Sciatic nerve (tissue), 2 donors: ENCODE data around the gene ELP5. TPM values are rescaled to one million over a fixed set of nuclear protein-coding genes. Genes with fewer than 3 reads are reported as not detected.

Source experiments
- ATAC-seq: fragments of 200-7000 bp; cut with Tn5 transposase; one replicate; pipeline ENCODE4 v1.9.1; 2020; ENCODE audit warnings: mild to moderate bottlenecking, moderate library complexity
- DNase-seq: peaks from one replicate; pipeline ENCODE4 v3.0.0-alpha.2; 2020; ENCODE audit warnings: low spot score
- intact Hi-C: fragments of 100-400 bp; cut with DNase I; formaldehyde crosslinking; loops from one replicate; pipeline ENCODE4 v1.14.2; 2022
- total RNA-seq: library from RNA; stranded (reverse); fragmentation: NEBNext Ultra II Directional; extraction: Animal tissue kit (Norgen Biotek cat#: 25700); gene quantifications from one replicate; pipeline ENCODE4 v1.2.1, GENCODE V29; 2021
- donor health status: DM: no; HTN: no; CAD: no.
- donor health status: DM: no; HTN: no; CAD: no.

Gene ELP5
- total RNA-seq, 1 donor from 2014 or later: 26.7 TPM

DNA sequence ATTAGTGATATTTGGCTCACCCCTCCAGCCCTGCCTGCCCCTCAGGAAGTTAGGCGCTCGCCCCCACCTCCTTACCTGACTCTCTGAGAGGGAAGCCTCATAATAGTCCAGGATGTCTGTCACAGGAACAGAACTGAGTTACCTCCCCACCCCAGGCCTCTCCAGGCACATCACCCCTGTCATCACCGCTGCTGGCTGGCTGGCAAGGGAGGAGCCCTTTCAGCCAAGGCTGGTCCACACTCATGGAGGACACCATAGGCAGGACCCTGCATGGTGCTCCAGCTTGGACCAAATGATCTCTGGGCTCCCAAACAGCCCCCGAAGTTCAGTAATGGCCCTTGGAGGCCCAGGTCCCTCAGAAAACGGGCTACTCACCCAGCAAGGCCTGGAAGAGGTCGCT, 33.8 kb upstream of the ELP5 start:
- intact Hi-C loops: no loop called here
- DNase-seq (no peak), ATAC-seq (no peak)

DNA sequence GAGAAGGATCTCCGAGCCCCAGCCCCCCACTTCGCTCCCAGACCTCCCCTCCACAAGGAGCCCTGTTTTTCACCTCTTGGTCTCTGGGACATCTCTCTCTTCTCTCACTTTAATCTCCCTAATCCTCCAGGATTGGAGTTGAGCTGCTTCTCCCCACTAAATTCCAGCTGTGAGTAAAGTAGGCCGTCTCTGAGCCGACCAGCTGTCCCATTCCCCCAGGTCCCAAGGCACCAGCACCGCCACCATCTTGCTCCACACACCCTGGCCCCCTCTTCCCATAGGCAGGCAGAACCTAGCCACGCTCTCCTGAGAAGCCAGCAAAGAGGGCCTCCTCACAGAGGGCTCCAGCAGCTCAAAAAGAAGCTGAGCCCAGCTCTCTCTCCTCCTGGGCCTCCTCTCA, 33.3 kb upstream of the ELP5 start:
- DNase-seq (no peak), ATAC-seq (no peak)
- intact Hi-C loops: no loop called here

DNA sequence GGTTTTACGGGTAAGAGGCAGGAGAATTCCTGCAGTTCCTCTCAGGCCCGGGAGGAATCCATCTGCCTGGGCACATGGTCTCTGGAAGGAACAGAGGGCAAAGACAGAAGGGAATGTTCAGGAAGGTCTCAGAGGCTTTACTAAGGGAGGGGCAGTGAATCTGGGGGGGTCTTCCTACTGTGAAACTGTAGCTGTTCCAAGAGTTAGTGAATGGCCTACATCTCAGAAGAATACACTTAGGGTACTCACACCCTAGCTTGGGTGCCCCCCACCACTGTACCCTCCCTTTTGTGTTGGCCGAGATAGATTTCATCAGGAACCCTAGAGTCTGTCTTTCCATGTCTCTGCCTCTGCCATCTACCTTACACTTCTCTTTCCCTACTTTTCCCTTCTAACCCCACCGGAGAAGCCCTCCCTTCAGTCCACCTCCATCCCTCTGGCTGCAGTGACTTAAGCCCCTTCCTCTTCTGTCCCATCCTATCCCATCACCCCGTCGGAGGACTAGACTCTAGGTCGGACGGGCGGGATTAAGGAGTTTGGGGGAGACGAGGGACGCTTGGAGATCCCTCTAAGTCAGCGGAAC, 32.7 kb upstream of the ELP5 start:
- intact Hi-C loops: no loop called here
- DNase-seq (no peak), ATAC-seq (no peak)

DNA sequence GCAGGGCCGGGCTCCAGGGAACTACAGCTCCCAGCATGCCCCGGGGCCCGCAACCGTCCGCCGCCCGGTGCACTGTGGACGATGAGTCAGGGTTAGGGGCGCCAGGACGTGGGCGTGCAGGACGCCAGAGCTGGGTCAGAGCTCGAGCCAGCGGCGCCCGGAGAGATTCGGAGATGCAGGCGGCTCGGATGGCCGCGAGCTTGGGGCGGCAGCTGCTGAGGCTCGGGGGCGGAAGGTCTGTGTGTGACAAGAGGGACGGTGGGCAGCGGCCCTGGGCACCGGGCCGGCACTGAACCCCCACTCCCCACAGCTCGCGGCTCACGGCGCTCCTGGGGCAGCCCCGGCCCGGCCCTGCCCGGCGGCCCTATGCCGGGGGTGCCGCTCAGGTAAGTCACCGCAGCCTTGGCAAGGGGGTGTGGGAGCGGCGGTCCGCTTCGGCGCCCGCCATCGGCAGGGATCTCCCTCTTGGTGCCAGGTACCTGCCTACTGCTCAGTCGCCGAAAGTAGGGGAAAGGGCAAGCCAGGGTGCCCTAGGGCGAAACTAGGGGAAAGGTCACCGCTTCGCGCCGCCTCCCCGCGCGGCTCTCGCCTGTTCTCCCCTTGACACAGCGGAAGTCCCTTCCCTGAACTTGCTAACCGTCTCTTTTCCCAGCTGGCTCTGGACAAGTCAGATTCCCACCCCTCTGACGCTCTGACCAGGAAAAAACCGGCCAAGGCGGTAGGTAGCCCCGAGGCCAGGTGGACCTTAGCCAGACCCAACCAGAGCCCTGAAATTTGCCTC, 32.0 kb upstream of the ELP5 start, which contains the start of the genes ACADVL and DLG4:
TSS of gene ACADVL (plus strand) at position 127 of the 781 bp plus-strand sequence. CDS start at position 174, 47 bp downstream.
TSS of gene DLG4 (minus strand) at position 25 of the 781 bp plus-strand sequence.
- peak; percentile 95 for DNase-seq
- intact Hi-C loops: no loop called here
- peak; percentile 85 for ATAC-seq

- ATAC-seq: peak; percentile 6
- no peak for DNase-seq
- intact Hi-C loops: no loop called here
These were observed 31.3 kb upstream of the ELP5 start for GRCh38 chr17:7220593-7221277.

GRCh38 chr17:7221278-7222092, 30.5 kb upstream of the ELP5 start:
- DNase-seq: no peak
- intact Hi-C loops: no loop called here
- no peak for ATAC-seq

- DNase-seq (no peak), ATAC-seq (no peak)
- intact Hi-C loops: no loop called here
These were observed 29.7 kb upstream of the ELP5 start for GRCh38 chr17:7222093-7222971.

DNA sequence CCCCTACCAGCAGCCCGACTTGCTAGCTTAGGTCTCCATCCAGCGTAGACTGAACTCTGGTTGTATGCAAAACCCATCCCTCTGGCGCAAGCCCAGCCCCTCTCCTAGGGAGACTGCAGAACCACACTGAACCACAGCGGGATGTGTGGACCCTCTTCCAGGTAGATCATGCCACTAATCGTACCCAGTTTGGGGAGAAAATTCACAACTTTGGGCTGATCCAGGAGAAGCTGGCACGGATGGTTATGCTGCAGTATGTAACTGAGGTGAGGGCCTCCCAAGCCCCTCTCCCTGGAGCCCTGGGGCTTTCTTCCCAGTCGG, 29.1 kb upstream of the ELP5 start:
- ATAC-seq: no peak
- DNase-seq: no peak
- intact Hi-C loops: no loop called here

GRCh38 chr17:7223375-7223774, 28.6 kb upstream of the ELP5 start:
- DNase-seq (no peak), ATAC-seq (no peak)
- intact Hi-C loops: no loop called here

DNA sequence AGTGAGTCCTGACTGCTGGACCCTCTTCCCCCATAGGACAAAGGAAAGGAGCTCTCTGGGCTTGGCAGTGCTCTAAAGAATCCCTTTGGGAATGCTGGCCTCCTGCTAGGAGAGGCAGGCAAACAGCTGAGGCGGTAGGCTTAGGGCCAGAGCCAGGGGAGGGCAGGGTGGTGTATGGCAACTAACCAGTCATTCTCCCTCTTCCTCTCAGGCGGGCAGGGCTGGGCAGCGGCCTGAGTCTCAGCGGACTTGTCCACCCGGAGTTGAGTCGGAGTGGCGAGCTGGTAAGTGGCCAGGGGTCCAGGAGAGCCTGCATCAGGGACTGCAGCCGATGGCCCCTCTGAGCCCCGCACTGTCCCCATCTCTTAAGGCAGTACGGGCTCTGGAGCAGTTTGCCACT, 27.9 kb upstream of the ELP5 start:
- no peak for DNase-seq
- ATAC-seq: no peak
- intact Hi-C loops: no loop called here

DNA sequence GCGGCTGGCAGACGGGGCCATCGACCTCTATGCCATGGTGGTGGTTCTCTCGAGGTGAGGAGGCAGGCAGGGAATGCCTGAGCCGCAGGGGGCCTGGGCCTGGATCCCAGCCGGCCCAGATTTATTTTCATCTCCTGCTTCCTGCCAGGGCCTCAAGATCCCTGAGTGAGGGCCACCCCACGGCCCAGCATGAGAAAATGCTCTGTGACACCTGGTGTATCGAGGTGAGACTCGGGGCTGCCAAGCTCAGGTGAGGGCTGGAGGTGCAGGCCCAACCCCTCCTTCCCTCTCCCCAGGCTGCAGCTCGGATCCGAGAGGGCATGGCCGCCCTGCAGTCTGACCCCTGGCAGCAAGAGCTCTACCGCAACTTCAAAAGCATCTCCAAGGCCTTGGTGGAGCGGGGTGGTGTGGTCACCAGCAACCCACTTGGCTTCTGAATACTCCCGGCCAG, 27.3 kb upstream of the ELP5 start:
- ATAC-seq (no peak), DNase-seq (no peak)
- intact Hi-C loops: no loop called here

DNA sequence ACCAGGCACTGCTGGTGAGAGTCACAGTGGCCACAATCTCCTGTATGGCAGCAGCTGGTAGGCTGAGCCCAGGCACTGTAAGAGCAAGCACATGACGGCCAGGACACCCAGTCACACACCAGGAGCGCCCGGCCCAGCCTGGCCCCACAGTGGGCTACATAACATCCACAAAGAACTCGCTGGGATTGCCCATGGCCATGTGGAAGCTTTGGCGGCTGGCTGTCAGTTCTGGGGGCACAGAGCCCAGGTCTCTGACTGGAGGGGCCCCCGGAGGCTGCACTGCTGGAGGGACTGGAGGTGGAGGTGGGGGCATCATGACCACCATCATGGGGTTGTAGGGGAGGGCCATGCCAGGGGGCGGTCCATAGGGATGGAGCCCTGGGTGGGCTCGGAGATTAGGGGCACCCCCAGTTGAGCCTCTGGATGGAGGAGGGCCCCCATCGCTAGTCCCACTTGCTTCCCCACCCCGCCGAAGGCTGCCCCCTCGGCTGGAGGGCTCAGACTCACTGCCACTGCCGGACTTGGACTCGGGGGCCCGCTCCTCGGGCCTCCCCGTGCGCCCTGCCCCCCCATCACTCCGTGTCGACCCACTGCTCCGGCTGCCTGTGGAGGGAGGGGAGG, 26.2 kb upstream of the ELP5 start:
- ATAC-seq (no peak), DNase-seq (no peak)
- intact Hi-C loops: no loop called here

- intact Hi-C loops: no loop called here
- no peak for ATAC-seq
These were observed 25.0 kb upstream of the ELP5 start for GRCh38 chr17:7226721-7227710.

DNA sequence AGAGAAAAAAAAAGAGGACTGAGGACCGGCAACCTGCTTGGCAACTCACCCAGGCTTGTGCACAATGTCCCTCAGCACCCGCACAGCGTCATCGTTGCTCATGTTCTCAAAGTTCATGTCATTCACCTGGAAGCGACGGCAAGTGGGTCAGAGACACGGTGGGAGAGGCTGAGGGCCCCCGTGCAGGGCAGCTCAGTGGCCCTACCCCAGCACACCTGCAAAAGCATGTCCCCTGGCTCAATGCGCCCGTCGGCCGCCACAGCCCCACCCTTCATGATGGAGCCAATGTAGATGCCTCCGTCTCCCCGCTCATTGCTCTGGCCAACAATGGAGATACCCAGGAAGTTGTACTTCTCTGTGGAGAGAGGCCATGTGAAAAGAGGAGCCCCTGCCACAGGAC, 23.1 kb upstream of the ELP5 start:
- DNase-seq (no peak), ATAC-seq (no peak)
- intact Hi-C loops: no loop called here

More at GRCh38 chr17:7226721-7227710, 25.0 kb upstream of the ELP5 start:
- no peak for DNase-seq

DNA sequence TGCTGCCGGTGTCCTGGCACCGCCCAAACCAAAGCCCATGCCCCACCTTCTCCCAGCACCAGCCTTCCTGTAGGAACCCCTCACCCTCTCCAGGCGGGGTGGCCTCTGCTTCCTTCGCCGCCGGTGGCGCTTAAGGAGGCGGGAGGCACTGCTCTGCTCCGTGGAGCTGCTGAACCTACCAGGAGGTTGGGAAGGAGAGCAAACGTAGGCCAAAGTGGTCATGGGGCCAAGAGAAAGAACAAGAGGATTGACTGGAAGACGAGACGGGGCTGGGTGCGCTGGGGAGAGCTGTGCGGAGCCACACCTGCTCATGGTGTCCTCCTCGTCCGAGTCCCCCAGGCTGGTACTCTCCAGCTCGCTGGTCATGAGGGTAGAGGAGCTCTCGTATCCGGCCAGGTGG, 22.5 kb upstream of the ELP5 start:
- intact Hi-C loops: no loop called here
- DNase-seq (no peak), ATAC-seq (no peak)

DNA sequence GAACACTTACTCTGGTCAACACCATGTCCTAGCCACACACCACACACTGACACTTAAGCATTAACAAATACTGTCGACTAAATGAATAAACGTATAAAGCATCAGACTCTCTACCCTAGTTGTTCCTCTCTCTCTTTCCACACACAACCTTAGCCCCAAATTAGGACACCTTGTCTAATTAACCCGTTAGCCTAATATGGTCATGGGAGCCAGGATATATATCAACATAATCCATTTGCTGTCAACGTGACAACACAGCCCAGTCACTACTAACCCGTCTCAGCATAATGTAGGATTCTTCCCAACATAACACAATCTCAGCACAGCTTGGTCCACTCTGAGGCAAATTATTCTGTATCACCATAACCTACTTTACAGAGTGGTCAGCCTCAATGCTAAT, 19.9 kb upstream of the ELP5 start:
- intact Hi-C loops: no loop called here
- no peak for DNase-seq
- ATAC-seq: no peak

GRCh38 chr17:7233701-7234082, 18.3 kb upstream of the ELP5 start:
- DNase-seq (no peak), ATAC-seq (no peak)
- intact Hi-C loops: no loop called here
